NCI-H2227 (cell line): ENCODE results near the gene EFCAB11.
A peak's percentile ranks its signal among the peaks of the same experiment; 100 is the strongest.

ENCODE experiments used
- DNase-seq: peaks from one replicate; lab custom pipeline; 2025; ENCODE audit not compliant: unreplicated experiment; lab: John Stamatoyannopoulos, UW

EFCAB11 gene

GRCh38 chr14:89828471-89829165, 125.9 kb downstream of the EFCAB11 start:
- DNase-seq, result no peak

- no peak for DNase-seq
These were observed 127.3 kb downstream of the EFCAB11 start for GRCh38 chr14:89827265-89827664.

GRCh38 chr14:89826596-89826995, 127.9 kb downstream of the EFCAB11 start:
- no peak for DNase-seq

- no peak for DNase-seq
These were observed 130.8 kb downstream of the EFCAB11 start for GRCh38 chr14:89823743-89824142.

- no peak for DNase-seq
These were observed 140.4 kb downstream of the EFCAB11 start for GRCh38 chr14:89814126-89814525.

- DNase-seq, result no peak
These were observed 140.9 kb downstream of the EFCAB11 start for GRCh38 chr14:89813617-89814031.

- no peak for DNase-seq
These were observed 142.5 kb downstream of the EFCAB11 start for GRCh38 chr14:89811954-89812575.

- no peak for DNase-seq
These were observed 144.4 kb downstream of the EFCAB11 start for GRCh38 chr14:89810101-89810500.

- peak; percentile 74 for DNase-seq
These were observed 146.6 kb downstream of the EFCAB11 start for GRCh38 chr14:89807892-89808291.

- DNase-seq, result peak; percentile 70
These were observed 147.4 kb downstream of the EFCAB11 start for GRCh38 chr14:89807151-89807550.

GRCh38 chr14:89806451-89806850, 148.1 kb downstream of the EFCAB11 start:
- no peak for DNase-seq

GRCh38 chr14:89805501-89805900, 149.0 kb downstream of the EFCAB11 start:
- no peak for DNase-seq

GRCh38 chr14:89803542-89803941, 151.0 kb downstream of the EFCAB11 start:
- DNase-seq, result peak; percentile 10

GRCh38 chr14:89801136-89801535, 153.4 kb downstream of the EFCAB11 start:
- DNase-seq, result no peak

- no peak for DNase-seq
These were observed 156.2 kb downstream of the EFCAB11 start for GRCh38 chr14:89798212-89798773.

GRCh38 chr14:89797148-89797547, 157.4 kb downstream of the EFCAB11 start:
- DNase-seq, result no peak

GRCh38 chr14:89794096-89794495, 160.4 kb downstream of the EFCAB11 start:
- DNase-seq, result no peak

- no peak for DNase-seq
These were observed 161.2 kb downstream of the EFCAB11 start for GRCh38 chr14:89793367-89793716.

- no peak for DNase-seq
These were observed 161.8 kb downstream of the EFCAB11 start for GRCh38 chr14:89792489-89793366.

GRCh38 chr14:89787525-89787924, 167.0 kb downstream of the EFCAB11 start:
- DNase-seq, result no peak

- DNase-seq, result no peak
These were observed 173.5 kb downstream of the EFCAB11 start for GRCh38 chr14:89781046-89781445.

GRCh38 chr14:89779707-89780106, 174.8 kb downstream of the EFCAB11 start:
- no peak for DNase-seq
